OCI-LY1 (cell line): Measurements from ENCODE around the gene PDE8A.

ENCODE experiments used
- H2AFZ ChIP-seq: fragments of 200-600 bp; sonication (generic), shearing (Covaris generic); 2 replicates; pipeline ENCODE4 v1.6.0; 2014; ENCODE audit warnings: antibody characterized with exemption, mild to moderate bottlenecking, low read length
- H3F3A ChIP-seq: fragments of 200-600 bp; sonication (generic), shearing (Covaris generic); 2 replicates; pipeline ENCODE4 v1.6.0; 2014; ENCODE audit warnings: mild to moderate bottlenecking, antibody characterized with exemption, low read length, moderate library complexity; ENCODE audit not compliant: insufficient read depth
- H3K27ac ChIP-seq: fragments of 200-600 bp; sonication (generic); 2 replicates; pipeline ENCODE4 v1.5.1; 2014; ENCODE audit warnings: low read length, mixed run types, mild to moderate bottlenecking, low read depth; ENCODE audit not compliant: poor library complexity, severe bottlenecking
- H3K27me3 ChIP-seq: fragments of 200-600 bp; sonication (generic); 2 replicates; pipeline ENCODE4 v1.6.0; 2014; ENCODE audit warnings: antibody characterized with exemption, mild to moderate bottlenecking, low read length, moderate library complexity; ENCODE audit not compliant: insufficient read depth
- H3K36me3 ChIP-seq: fragments of 200-600 bp; sonication (generic); 2 replicates; pipeline ENCODE4 v1.6.1; 2014; ENCODE audit warnings: mild to moderate bottlenecking, antibody characterized with exemption, low read length, moderate library complexity, mixed read lengths; ENCODE audit not compliant: insufficient read depth
- H3K4me1 ChIP-seq: fragments of 200-600 bp; sonication (generic); 2 replicates; pipeline ENCODE4 v1.5.1; 2014; ENCODE audit warnings: mild to moderate bottlenecking, low read length, moderate library complexity; ENCODE audit not compliant: insufficient read depth, severe bottlenecking
- H3K4me2 ChIP-seq: fragments of 200-600 bp; sonication (generic), shearing (Covaris generic); 2 replicates; pipeline ENCODE4 v1.6.1; 2014; ENCODE audit warnings: low read length
- H3K4me3 ChIP-seq: fragments of 200-600 bp; sonication (generic); 2 replicates; pipeline ENCODE4 v1.5.1; 2014; ENCODE audit warnings: low read length, low read depth, mild to moderate bottlenecking, mixed read lengths; ENCODE audit not compliant: poor library complexity, severe bottlenecking
- H3K79me2 ChIP-seq: fragments of 200-600 bp; shearing (Covaris generic); 2 replicates; pipeline ENCODE4 v1.6.1; 2016; ENCODE audit warnings: mixed run types, low read length, mixed read lengths; ENCODE audit not compliant: insufficient read depth
- H3K9ac ChIP-seq: fragments of 200-600 bp; sonication (generic), shearing (Covaris generic); 2 replicates; pipeline ENCODE4 v1.6.1; 2014; ENCODE audit warnings: mild to moderate bottlenecking, low read length, mixed read lengths
- H3K9me2 ChIP-seq: fragments of 200-600 bp; sonication (generic), shearing (Covaris generic); 2 replicates; pipeline ENCODE4 v1.6.1; 2014; ENCODE audit warnings: low read depth, mild to moderate bottlenecking, low read length, mixed read lengths
- H3K9me3 ChIP-seq: fragments of 200-600 bp; shearing (Covaris generic); 2 replicates; pipeline ENCODE4 v1.6.1; 2014; ENCODE audit warnings: low read length, mixed read lengths
- H4K20me1 ChIP-seq: fragments of 200-600 bp; sonication (generic), shearing (Covaris generic); 2 replicates; pipeline ENCODE4 v1.6.0; 2016; ENCODE audit warnings: mild to moderate bottlenecking, low read length; ENCODE audit not compliant: insufficient read depth
- CTCF ChIP-seq: fragments of 200-600 bp; sonication (generic), shearing (Covaris generic); IDR thresholded peaks from 2 replicates; pipeline ENCODE4 v1.5.1; 2017; ENCODE audit warnings: mild to moderate bottlenecking, antibody characterized with exemption, low read length, moderate library complexity, mixed read lengths
- EZH2 ChIP-seq: fragments of 200-600 bp; sonication (generic), shearing (Covaris generic); IDR thresholded peaks from 2 replicates; pipeline ENCODE4 v1.8.0; 2017; ENCODE audit warnings: borderline replicate concordance, mixed run types, mild to moderate bottlenecking, antibody characterized with exemption, low read length, moderate library complexity, mixed read lengths

PDE8A gene

GRCh38 chr15:85128621-85129020 is 147.0 kb downstream of the PDE8A start:
- H3K79me2 ChIP-seq = no peaks in the 10 kb centered on the region
- H3K4me3 ChIP-seq = no peak overlapping the region
- H2AFZ ChIP-seq = no peak overlapping the region
- H3K9me2 ChIP-seq = no peaks in the 10 kb centered on the region
- H3K9ac ChIP-seq = no peak overlapping the region
- H3K36me3 ChIP-seq = no peaks in the 10 kb centered on the region
- H3K27me3 ChIP-seq = no peaks in the 10 kb centered on the region
- no peaks in the 10 kb centered on the region for H3K9me3 ChIP-seq
- H3K4me1 ChIP-seq = no peaks in the 10 kb centered on the region
- no peak overlapping the region for H3K27ac ChIP-seq
- H3K4me2 ChIP-seq = no peak overlapping the region
- no peaks in the 10 kb centered on the region for H3F3A ChIP-seq
- no peaks in the 10 kb centered on the region for H4K20me1 ChIP-seq
- TF ChIP-seq CTCF (no peak), EZH2 (no peak)

GRCh38 chr15:85129881-85130280 is 148.2 kb downstream of the PDE8A start:
- TF ChIP-seq EZH2 (no peak), CTCF (no peak)
- Histone ChIP-seq H3K4me3 (no peak overlapping the region), H3K9me2 (no peaks in the 10 kb centered on the region), H3K4me2 (no peak overlapping the region), H3K79me2 (no peaks in the 10 kb centered on the region), H3K9me3 (no peaks in the 10 kb centered on the region), H3F3A (no peaks in the 10 kb centered on the region), H3K27me3 (no peaks in the 10 kb centered on the region), H3K4me1 (no peaks in the 10 kb centered on the region), H2AFZ (no peak overlapping the region), H3K9ac (no peak overlapping the region), H4K20me1 (no peaks in the 10 kb centered on the region), H3K27ac (no peak overlapping the region), H3K36me3 (no peaks in the 10 kb centered on the region)

GRCh38 chr15:85131915-85132314 is 150.3 kb downstream of the PDE8A start:
- Histone ChIP-seq H3K36me3 (no peaks in the 10 kb centered on the region), H3K9me2 (no peaks in the 10 kb centered on the region), H3K27me3 (no peaks in the 10 kb centered on the region), H3K79me2 (no peaks in the 10 kb centered on the region), H3K4me2 (no peak overlapping the region), H3K9me3 (no peaks in the 10 kb centered on the region), H2AFZ (no peak overlapping the region), H3K4me3 (no peak overlapping the region), H3F3A (no peaks in the 10 kb centered on the region), H4K20me1 (no peaks in the 10 kb centered on the region), H3K4me1 (no peaks in the 10 kb centered on the region), H3K27ac (no peak overlapping the region), H3K9ac (no peak overlapping the region)
- TF ChIP-seq CTCF (no peak), EZH2 (no peak)
